Neural cell (in vitro differentiated cells): ENCODE results near the gene LDB3. TPM values are rescaled to one million over a fixed set of nuclear protein-coding genes. Genes with fewer than 3 reads are reported as not detected.

Experiments
- H2AFZ ChIP-seq: fragments of 200-600, 300-800 bp; sonication (generic), shearing (Covaris generic); 2 replicates; pipeline ENCODE4 v1.6.0; 2014; ENCODE audit warnings: low read depth, mild to moderate bottlenecking, antibody characterized with exemption, low read length, moderate library complexity
- H3F3A ChIP-seq: fragments of 200-600 bp; shearing (Covaris generic); 2 replicates; pipeline ENCODE4 v1.6.1; 2016; ENCODE audit warnings: mild to moderate bottlenecking, moderate library complexity, mixed read lengths, antibody characterized with exemption, low read length; ENCODE audit not compliant: insufficient read depth, poor library complexity, severe bottlenecking
- H3K27ac ChIP-seq: fragments of 200-600, 300-800 bp; sonication (generic), shearing (Covaris generic); 2 replicates; pipeline ENCODE4 v1.5.1; 2014; ENCODE audit warnings: mild to moderate bottlenecking, low read length, moderate library complexity
- H3K27me3 ChIP-seq: fragments of 300-800, 200-600 bp; sonication (generic), shearing (Covaris generic); 2 replicates; pipeline ENCODE4 v1.6.0; 2014; ENCODE audit warnings: mild to moderate bottlenecking, low read depth, low read length, moderate library complexity; ENCODE audit not compliant: insufficient read depth
- H3K36me3 ChIP-seq: fragments of 300-800, 200-600 bp; sonication (generic), shearing (Covaris generic); 2 replicates; pipeline ENCODE4 v1.5.1; 2014; ENCODE audit warnings: mild to moderate bottlenecking, antibody characterized with exemption, low read length, moderate library complexity; ENCODE audit not compliant: insufficient read depth
- H3K4me2 ChIP-seq: fragments of 300-800, 200-600 bp; sonication (generic), shearing (Covaris generic); 2 replicates; pipeline ENCODE4 v1.6.0; 2014; ENCODE audit warnings: mild to moderate bottlenecking, low read length
- H3K4me3 ChIP-seq: fragments of 300-800, 200-600 bp; sonication (generic), shearing (Covaris generic); 2 replicates; pipeline ENCODE4 v1.5.1; 2014; ENCODE audit warnings: mild to moderate bottlenecking, low read length, moderate library complexity
- H3K79me2 ChIP-seq: fragments of 200-600 bp; shearing (Covaris generic); replicated peaks from 2 replicates; pipeline ENCODE4 v1.6.0; 2014; ENCODE audit warnings: mild to moderate bottlenecking, low read length, moderate library complexity; ENCODE audit not compliant: insufficient read depth
- H3K9ac ChIP-seq: fragments of 300-800, 200-600 bp; sonication (generic), shearing (Covaris generic); 2 replicates; pipeline ENCODE4 v1.6.1; 2016; ENCODE audit warnings: mild to moderate bottlenecking, low read length, mixed read lengths
- H3K9me2 ChIP-seq: fragments of 200-600 bp; shearing (Covaris generic); 2 replicates; pipeline ENCODE4 v1.6.1; 2016; ENCODE audit warnings: mild to moderate bottlenecking, low read length, mixed read lengths; ENCODE audit not compliant: insufficient read depth
- H3K9me3 ChIP-seq: fragments of 200-600, 300-800 bp; sonication (generic), shearing (Covaris generic); 2 replicates; pipeline ENCODE4 v1.6.1; 2016; ENCODE audit warnings: mild to moderate bottlenecking, mixed run types, low read length, moderate library complexity, mixed read lengths
- H4K20me1 ChIP-seq: fragments of 200-600 bp; shearing (Covaris generic); 2 replicates; pipeline ENCODE4 v1.6.1; 2016; ENCODE audit warnings: mild to moderate bottlenecking, mixed run types; ENCODE audit not compliant: insufficient read depth
- EP300 ChIP-seq: fragments of 450-650 bp; conservative IDR thresholded peaks from 2 replicates; pipeline ENCODE4 v1.6.1; 2014; ENCODE audit warnings: antibody characterized with exemption, mild to moderate bottlenecking, moderate library complexity; ENCODE audit not compliant: poor library complexity, severe bottlenecking
- EZH2 ChIP-seq: fragments of 200-600, 300-800 bp; shearing (Covaris generic), sonication (generic); IDR thresholded peaks from 2 replicates; pipeline ENCODE4 v1.6.1; 2014; ENCODE audit warnings: antibody characterized with exemption, low read length, borderline replicate concordance, mild to moderate bottlenecking; ENCODE audit not compliant: insufficient read depth, poor library complexity, severe bottlenecking
- MXI1 ChIP-seq: fragments of 450-650 bp; conservative IDR thresholded peaks from 2 replicates; pipeline ENCODE4 v1.6.1; 2014; ENCODE audit warnings: antibody characterized with exemption, mild to moderate bottlenecking; ENCODE audit not compliant: poor library complexity, severe bottlenecking
- POLR2AphosphoS5 ChIP-seq: IDR thresholded peaks from 2 replicates; pipeline ENCODE4 v1.6.1; 2012
- RAD21 ChIP-seq: fragments of 450-650 bp; conservative IDR thresholded peaks from 2 replicates; pipeline ENCODE4 v1.6.1; 2014; ENCODE audit warnings: antibody characterized with exemption, mild to moderate bottlenecking, moderate library complexity
- SMC3 ChIP-seq: fragments of 450-650 bp; conservative IDR thresholded peaks from 2 replicates; pipeline ENCODE4 v1.6.1; 2014; ENCODE audit warnings: antibody characterized with exemption, mild to moderate bottlenecking, moderate library complexity; ENCODE audit not compliant: poor library complexity
- TAF1 ChIP-seq: IDR thresholded peaks from 2 replicates; pipeline ENCODE4 v1.6.1; 2012; ENCODE audit warnings: low read depth
- polyA plus RNA-seq: library from polyadenylated mRNA; depleted of rRNA; stranded (reverse); fragments of >200 nt; gene quantifications from 2 replicates; pipeline ENCODE4 v1.2.3, GENCODE V29; 2014
- TF ChIP-seq, protein P1 (sequence below): IDR thresholded peaks from 2 replicates; pipeline ENCODE4 v1.6.1; 2012; ENCODE audit warnings: borderline replicate concordance
- TF ChIP-seq, protein P2 (sequence below): fragments of 450-650 bp; IDR thresholded peaks from 2 replicates; pipeline ENCODE4 v1.5.1; 2014; ENCODE audit warnings: antibody characterized with exemption, mild to moderate bottlenecking, moderate library complexity; ENCODE audit not compliant: poor library complexity, severe bottlenecking

Gene LDB3
- polyA plus RNA-seq, 1 donor from 2014 or later, result 0.12 TPM

DNA sequence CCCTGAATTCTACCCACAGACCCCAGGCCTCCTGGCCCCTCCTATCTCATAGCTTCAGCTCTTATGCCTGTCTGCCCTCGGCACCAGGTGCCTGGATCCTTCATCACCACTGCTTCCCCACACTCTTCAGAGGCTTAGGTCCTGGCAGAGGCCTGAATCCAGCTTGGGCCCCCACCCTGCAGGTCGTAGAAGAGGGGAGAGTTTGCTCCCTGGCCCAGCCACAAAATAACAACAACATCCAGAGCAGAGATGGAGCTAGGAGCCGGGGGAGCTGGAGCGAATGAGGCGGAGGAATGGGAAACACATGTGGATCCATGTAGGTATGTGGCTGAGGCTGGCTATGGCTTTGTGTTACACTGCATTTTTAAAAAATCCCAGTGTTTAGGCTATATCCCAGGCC is 21.8 kb upstream of the LDB3 start:
- Histone ChIP-seq H3K9me2 (no peaks in the 10 kb centered on the region), H3K27ac (no peak overlapping the region), H3F3A (no peaks in the 10 kb centered on the region), H3K27me3 (no peaks in the 10 kb centered on the region), H4K20me1 (no peaks in the 10 kb centered on the region), H3K79me2 (no peaks in the 10 kb centered on the region), H3K36me3 (no peaks in the 10 kb centered on the region), H3K9me3 (no peaks in the 10 kb centered on the region), H3K4me3 (no peak overlapping the region), H3K4me2 (no peak overlapping the region), H3K9ac (no peak overlapping the region), H2AFZ (no peak overlapping the region)
- TF ChIP-seq, protein P1, sequence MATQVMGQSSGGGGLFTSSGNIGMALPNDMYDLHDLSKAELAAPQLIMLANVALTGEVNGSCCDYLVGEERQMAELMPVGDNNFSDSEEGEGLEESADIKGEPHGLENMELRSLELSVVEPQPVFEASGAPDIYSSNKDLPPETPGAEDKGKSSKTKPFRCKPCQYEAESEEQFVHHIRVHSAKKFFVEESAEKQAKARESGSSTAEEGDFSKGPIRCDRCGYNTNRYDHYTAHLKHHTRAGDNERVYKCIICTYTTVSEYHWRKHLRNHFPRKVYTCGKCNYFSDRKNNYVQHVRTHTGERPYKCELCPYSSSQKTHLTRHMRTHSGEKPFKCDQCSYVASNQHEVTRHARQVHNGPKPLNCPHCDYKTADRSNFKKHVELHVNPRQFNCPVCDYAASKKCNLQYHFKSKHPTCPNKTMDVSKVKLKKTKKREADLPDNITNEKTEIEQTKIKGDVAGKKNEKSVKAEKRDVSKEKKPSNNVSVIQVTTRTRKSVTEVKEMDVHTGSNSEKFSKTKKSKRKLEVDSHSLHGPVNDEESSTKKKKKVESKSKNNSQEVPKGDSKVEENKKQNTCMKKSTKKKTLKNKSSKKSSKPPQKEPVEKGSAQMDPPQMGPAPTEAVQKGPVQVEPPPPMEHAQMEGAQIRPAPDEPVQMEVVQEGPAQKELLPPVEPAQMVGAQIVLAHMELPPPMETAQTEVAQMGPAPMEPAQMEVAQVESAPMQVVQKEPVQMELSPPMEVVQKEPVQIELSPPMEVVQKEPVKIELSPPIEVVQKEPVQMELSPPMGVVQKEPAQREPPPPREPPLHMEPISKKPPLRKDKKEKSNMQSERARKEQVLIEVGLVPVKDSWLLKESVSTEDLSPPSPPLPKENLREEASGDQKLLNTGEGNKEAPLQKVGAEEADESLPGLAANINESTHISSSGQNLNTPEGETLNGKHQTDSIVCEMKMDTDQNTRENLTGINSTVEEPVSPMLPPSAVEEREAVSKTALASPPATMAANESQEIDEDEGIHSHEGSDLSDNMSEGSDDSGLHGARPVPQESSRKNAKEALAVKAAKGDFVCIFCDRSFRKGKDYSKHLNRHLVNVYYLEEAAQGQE, result no peak
- no peak for TF ChIP-seq EZH2
- no peak for TF ChIP-seq POLR2AphosphoS5
- no peak for TF ChIP-seq RAD21
- no peak for TF ChIP-seq MXI1
- TF ChIP-seq, protein P2, sequence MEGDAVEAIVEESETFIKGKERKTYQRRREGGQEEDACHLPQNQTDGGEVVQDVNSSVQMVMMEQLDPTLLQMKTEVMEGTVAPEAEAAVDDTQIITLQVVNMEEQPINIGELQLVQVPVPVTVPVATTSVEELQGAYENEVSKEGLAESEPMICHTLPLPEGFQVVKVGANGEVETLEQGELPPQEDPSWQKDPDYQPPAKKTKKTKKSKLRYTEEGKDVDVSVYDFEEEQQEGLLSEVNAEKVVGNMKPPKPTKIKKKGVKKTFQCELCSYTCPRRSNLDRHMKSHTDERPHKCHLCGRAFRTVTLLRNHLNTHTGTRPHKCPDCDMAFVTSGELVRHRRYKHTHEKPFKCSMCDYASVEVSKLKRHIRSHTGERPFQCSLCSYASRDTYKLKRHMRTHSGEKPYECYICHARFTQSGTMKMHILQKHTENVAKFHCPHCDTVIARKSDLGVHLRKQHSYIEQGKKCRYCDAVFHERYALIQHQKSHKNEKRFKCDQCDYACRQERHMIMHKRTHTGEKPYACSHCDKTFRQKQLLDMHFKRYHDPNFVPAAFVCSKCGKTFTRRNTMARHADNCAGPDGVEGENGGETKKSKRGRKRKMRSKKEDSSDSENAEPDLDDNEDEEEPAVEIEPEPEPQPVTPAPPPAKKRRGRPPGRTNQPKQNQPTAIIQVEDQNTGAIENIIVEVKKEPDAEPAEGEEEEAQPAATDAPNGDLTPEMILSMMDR, result no peak
- no peak for TF ChIP-seq SMC3
- no peak for TF ChIP-seq EP300
- TF ChIP-seq TAF1, result no peak

DNA sequence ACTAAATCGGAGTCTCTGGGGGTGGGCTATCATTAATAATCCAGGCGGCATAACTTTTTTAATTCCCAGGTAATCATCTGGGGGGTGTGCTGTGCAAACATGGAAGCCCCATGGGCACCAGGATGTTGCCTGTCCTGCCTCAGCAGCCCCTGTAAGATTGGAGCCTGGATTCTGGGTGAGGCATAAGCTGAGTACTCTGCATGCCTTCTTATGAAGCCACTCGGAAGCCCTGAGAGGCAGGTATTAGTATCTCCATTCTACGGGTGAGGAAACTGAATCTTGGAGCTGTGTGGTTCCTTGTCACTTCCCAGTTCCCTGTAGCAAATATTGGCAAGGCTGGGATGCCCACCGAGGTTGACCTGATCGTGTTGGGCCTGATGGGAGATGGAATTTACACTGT is 21.4 kb upstream of the LDB3 start:
- TF ChIP-seq MXI1, result no peak
- TF ChIP-seq EZH2, result no peak
- TF ChIP-seq SMC3, result no peak
- TF ChIP-seq RAD21, result no peak
- TF ChIP-seq, protein P2, result no peak
- TF ChIP-seq, protein P1, result no peak
- TF ChIP-seq TAF1, result no peak
- no peak for TF ChIP-seq POLR2AphosphoS5
- H3K4me2 ChIP-seq, result no peak overlapping the region
- H3K27ac ChIP-seq, result no peak overlapping the region
- H3K4me3 ChIP-seq, result no peak overlapping the region
- H3K9ac ChIP-seq, result no peak overlapping the region
- H4K20me1 ChIP-seq, result no peaks in the 10 kb centered on the region
- no peaks in the 10 kb centered on the region for H3K79me2 ChIP-seq
- H3F3A ChIP-seq, result no peaks in the 10 kb centered on the region
- H3K9me2 ChIP-seq, result no peaks in the 10 kb centered on the region
- no peaks in the 10 kb centered on the region for H3K36me3 ChIP-seq
- no peak overlapping the region for H2AFZ ChIP-seq
- no peaks in the 10 kb centered on the region for H3K27me3 ChIP-seq
- H3K9me3 ChIP-seq, result no peaks in the 10 kb centered on the region
